B cell (primary cell): ENCODE measurements around the gene CHKA. TPM values are rescaled to one million over a fixed set of nuclear protein-coding genes. Genes with fewer than 3 reads are reported as not detected.

Experiments
- ATAC-seq: fragments of 200-7000 bp; cut with Tn5 transposase; one replicate; pipeline ENCODE4 v1.10.0; 2021; ENCODE audit warnings: low read depth, mild to moderate bottlenecking, moderate number of reproducible peaks, moderate library complexity
- CTCF ChIA-PET: fragments of 350-600 bp; sonication (Branson Sonifier 250); formaldehyde crosslinking; loops from one replicate; lab custom pipeline; 2021; ENCODE audit warnings: antibody characterized with exemption, inconsistent platforms; lab: Charles Lee
- POLR2A ChIA-PET: fragments of 350-600 bp; sonication (Branson Sonifier 250); formaldehyde crosslinking; loops from one replicate; lab custom pipeline; 2021; ENCODE audit warnings: antibody characterized with exemption; lab: Charles Lee
- DNase-seq: peaks from one replicate; pipeline ENCODE4 v3.0.0; 2013
- H2AFZ ChIP-seq: 2 replicates; pipeline ENCODE4 v1.6.1; 2012; ENCODE audit warnings: mild to moderate bottlenecking, low read depth, low read length; ENCODE audit not compliant: insufficient read depth, poor library complexity, severe bottlenecking
- H3K27ac ChIP-seq, 2 donors: 1 replicate in 1 of 2; 2 replicates in 1 of 2; pipeline ENCODE4 v1.5.1; 2012 to 2013; ENCODE audit warnings: low read length in 2 of 2, mild to moderate bottlenecking in 2 of 2, moderate library complexity in 1 of 2
- H3K27me3 ChIP-seq, 4 experiments: fragments of 200-600 bp in 1 of 4; sonication (generic) in 1 of 4; replicated peaks in 1 of 4; 1 replicate in 2 of 4; 2 replicates in 2 of 4; pipeline versions ENCODE4 v1.6.1 to v1.7.0; 2013 to 2016; ENCODE audit warnings: low read length in 3 of 4, mild to moderate bottlenecking in 2 of 4, mixed read lengths in 1 of 4, moderate library complexity in 1 of 4; ENCODE audit not compliant: insufficient read depth in 4 of 4, control insufficient read depth in 3 of 4; ENCODE audit errors: control extremely low read depth in 1 of 4
- H3K36me3 ChIP-seq, 2 experiments: replicated peaks in 1 of 2; 1 replicate in 1 of 2; 2 replicates in 1 of 2; pipeline versions ENCODE4 v1.6.1 to v1.7.1; 2013; ENCODE audit warnings: low read length in 1 of 2; ENCODE audit not compliant: insufficient read depth in 2 of 2, control insufficient read depth in 1 of 2; ENCODE audit errors: control extremely low read depth in 1 of 2, extremely low read depth in 1 of 2
- H3K4me1 ChIP-seq, 2 donors: fragments of 200-600 bp in 1 of 2; sonication (generic) in 1 of 2; 1 replicate in 1 of 2; 2 replicates in 1 of 2; pipeline versions ENCODE4 v1.5.1 to v1.6.1; 2013 to 2017; ENCODE audit warnings: low read length in 2 of 2; ENCODE audit not compliant: control insufficient read depth in 2 of 2, insufficient read depth in 2 of 2
- H3K4me2 ChIP-seq: replicated peaks from 2 replicates; pipeline ENCODE3; 2012; ENCODE audit warnings: mild to moderate bottlenecking, low read depth, low read length; ENCODE audit not compliant: poor library complexity, severe bottlenecking
- H3K4me3 ChIP-seq, 5 experiments: fragments of 200-600 bp in 1 of 5; sonication (generic) in 1 of 5; 1 replicate in 3 of 5; 2 replicates in 2 of 5; pipeline versions ENCODE4 v1.5.1 to v1.7.0; 2011 to 2016; ENCODE audit warnings: low read length in 4 of 5, mild to moderate bottlenecking in 4 of 5, low read depth in 2 of 5, control low read depth in 1 of 5, moderate library complexity in 1 of 5; ENCODE audit not compliant: insufficient read depth in 1 of 5; ENCODE audit errors: control extremely low read depth in 1 of 5, extremely low read depth in 1 of 5
- H3K79me2 ChIP-seq: fragments of 200-600 bp; sonication (generic); one replicate; pipeline ENCODE4 v1.6.0; 2016; ENCODE audit warnings: low read length; ENCODE audit not compliant: control insufficient read depth, insufficient read depth
- H3K9ac ChIP-seq: fragments of 200-600 bp; sonication (generic); 2 replicates; pipeline ENCODE4 v1.6.1; 2017; ENCODE audit warnings: mild to moderate bottlenecking, low read length, moderate library complexity
- H3K9me3 ChIP-seq, 3 donors: one replicate each; pipeline versions ENCODE4 v1.6.1 to v1.7.1; 2013; ENCODE audit warnings: low read length in 2 of 3; ENCODE audit not compliant: control insufficient read depth in 2 of 3, insufficient read depth in 1 of 3; ENCODE audit errors: control extremely low read depth in 1 of 3
- H4K20me1 ChIP-seq: 2 replicates; pipeline ENCODE4 v1.6.0; 2012; ENCODE audit warnings: mild to moderate bottlenecking, low read length; ENCODE audit not compliant: insufficient read depth, control insufficient read depth, poor library complexity, severe bottlenecking
- H3K27ac Mint-ChIP-seq: one replicate; pipeline ENCODE4 v1.8.0; 2021; ENCODE audit warnings: mixed read lengths
- H3K27me3 Mint-ChIP-seq: one replicate; pipeline ENCODE4 v1.8.0; 2021; ENCODE audit warnings: mixed read lengths
- H3K4me1 Mint-ChIP-seq: one replicate; pipeline ENCODE4 v1.8.0; 2021; ENCODE audit warnings: mixed read lengths
- H3K4me3 Mint-ChIP-seq: one replicate; pipeline ENCODE4 v1.8.0; 2021; ENCODE audit warnings: mixed read lengths
- H3K9me3 Mint-ChIP-seq: one replicate; pipeline ENCODE4 v1.8.0; 2022; ENCODE audit warnings: mixed read lengths; ENCODE audit not compliant: insufficient read depth
- EZH2 ChIP-seq: IDR thresholded peaks from 2 replicates; pipeline ENCODE4 v1.6.1; 2012; ENCODE audit warnings: borderline replicate concordance, low read depth, mild to moderate bottlenecking, moderate library complexity, low read length; ENCODE audit not compliant: insufficient read depth, poor library complexity, severe bottlenecking
- WGBS: methylation state at CpG from one replicate; pipeline ENCODE4 v1.1.5; 2013; ENCODE audit warnings: missing lambda C conversion rate; ENCODE audit not compliant: insufficient coverage; 5-methylcytosine and 5-hydroxymethylcytosine counted together
- intact Hi-C: fragments of 100-400 bp; cut with micrococcal nuclease; formaldehyde crosslinking; loops from one replicate; pipeline ENCODE4 v1.10.0; 2022
- polyA plus RNA-seq: library from polyadenylated mRNA; depleted of rRNA; stranded (reverse); fragments of >200 nt; gene quantifications from 2 replicates; pipeline ENCODE4 v1.2.3, GENCODE V29; 2012
- total RNA-seq, 2 donors: library from RNA; stranded (reverse); fragments of 120-200 nt in 1 of 2; gene quantifications; 1 replicate in 1 of 2; 2 replicates in 1 of 2; pipeline versions ENCODE4 v1.2.3 to v1.2.4, GENCODE V29; 2013 to 2022
- TF ChIP-seq, protein P1 (sequence below): fragments of 200-600 bp; IDR thresholded peaks from one replicate; pipeline ENCODE4 v1.8.0; 2022; ENCODE audit warnings: antibody characterized with exemption, mild to moderate bottlenecking

Gene CHKA
- total and polyA plus RNA-seq, 2 donors (not counting 1 experiment from before 2014, with no cell fraction given): 10.6 to 20.6 TPM

DNA sequence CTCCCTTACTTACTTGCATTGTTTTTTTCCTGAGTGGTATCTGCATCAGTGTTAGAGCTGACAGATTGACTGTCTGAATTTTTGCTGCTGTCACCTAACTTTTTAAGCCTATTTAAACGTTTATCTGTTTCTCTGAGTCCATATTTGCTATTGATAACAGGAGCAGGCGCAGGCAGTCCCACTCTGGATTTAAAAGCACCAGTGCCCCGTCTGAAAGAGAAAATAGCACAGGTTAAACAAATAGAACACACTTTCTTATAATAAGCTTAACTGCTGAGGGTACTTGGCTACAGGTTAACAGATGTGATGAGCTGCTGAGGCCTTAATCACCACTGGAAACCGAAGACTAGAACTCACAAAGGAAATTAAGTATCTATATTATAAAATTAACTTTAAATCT lies 45.8 kb upstream of the CHKA start:
- no peak for ATAC-seq
- no peak for DNase-seq

DNA sequence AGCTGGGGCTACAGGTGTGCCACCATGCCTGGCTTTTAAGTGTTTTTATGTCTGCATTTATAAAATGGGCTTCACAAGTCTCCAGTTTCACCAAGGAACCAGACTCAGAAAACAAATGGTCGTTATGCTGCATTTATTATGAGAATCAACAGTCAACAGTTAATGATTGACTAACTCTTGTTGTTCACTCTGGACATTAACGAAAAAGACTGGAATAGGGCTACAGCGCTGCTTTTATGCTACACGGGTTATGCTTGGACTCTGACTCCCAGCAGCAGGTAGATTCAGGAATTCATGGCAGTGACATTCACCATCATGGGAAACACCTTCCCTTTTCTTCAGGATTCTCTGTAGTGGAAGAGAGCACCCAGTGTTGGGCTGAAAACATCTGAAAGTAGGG lies 44.4 kb upstream of the CHKA start:
- CTCF ChIA-PET: no interaction called here
- no peak overlapping the region for H3K27ac ChIP-seq
- no peaks in the 10 kb centered on the region for H3K4me1 ChIP-seq
- Mint-ChIP-seq H3K4me1 (no peaks in the 10 kb centered on the region), H3K27me3 (no peaks in the 10 kb centered on the region), H3K4me3 (no peak overlapping the region), H3K27ac (no peak overlapping the region), H3K9me3 (no peaks in the 10 kb centered on the region)
- no peak overlapping the region for H3K4me3 ChIP-seq
- H3K27me3 ChIP-seq: no peaks in the 10 kb centered on the region
- intact Hi-C loops: no loop called here
- POLR2A ChIA-PET: no interaction called here
- no peaks in the 10 kb centered on the region for H3K79me2 ChIP-seq
- H2AFZ ChIP-seq: no peak overlapping the region
- TF ChIP-seq, protein P1, sequence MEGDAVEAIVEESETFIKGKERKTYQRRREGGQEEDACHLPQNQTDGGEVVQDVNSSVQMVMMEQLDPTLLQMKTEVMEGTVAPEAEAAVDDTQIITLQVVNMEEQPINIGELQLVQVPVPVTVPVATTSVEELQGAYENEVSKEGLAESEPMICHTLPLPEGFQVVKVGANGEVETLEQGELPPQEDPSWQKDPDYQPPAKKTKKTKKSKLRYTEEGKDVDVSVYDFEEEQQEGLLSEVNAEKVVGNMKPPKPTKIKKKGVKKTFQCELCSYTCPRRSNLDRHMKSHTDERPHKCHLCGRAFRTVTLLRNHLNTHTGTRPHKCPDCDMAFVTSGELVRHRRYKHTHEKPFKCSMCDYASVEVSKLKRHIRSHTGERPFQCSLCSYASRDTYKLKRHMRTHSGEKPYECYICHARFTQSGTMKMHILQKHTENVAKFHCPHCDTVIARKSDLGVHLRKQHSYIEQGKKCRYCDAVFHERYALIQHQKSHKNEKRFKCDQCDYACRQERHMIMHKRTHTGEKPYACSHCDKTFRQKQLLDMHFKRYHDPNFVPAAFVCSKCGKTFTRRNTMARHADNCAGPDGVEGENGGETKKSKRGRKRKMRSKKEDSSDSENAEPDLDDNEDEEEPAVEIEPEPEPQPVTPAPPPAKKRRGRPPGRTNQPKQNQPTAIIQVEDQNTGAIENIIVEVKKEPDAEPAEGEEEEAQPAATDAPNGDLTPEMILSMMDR: no peak
- no peak for TF ChIP-seq EZH2
- H4K20me1 ChIP-seq: no peaks in the 10 kb centered on the region
- DNase-seq (no peak), ATAC-seq (no peak)
- WGBS: 100% methylated on average over 4 of the region's 4 CpGs
- peaks cover 7 to 85% of the 10 kb centered on the region in 2 experiments for H3K36me3 ChIP-seq
- no peaks in the 10 kb centered on the region for H3K9me3 ChIP-seq
- H3K9ac ChIP-seq: no peak overlapping the region
- no peak overlapping the region for H3K4me2 ChIP-seq

More for the DNA sequence above, 45.8 kb upstream of the CHKA start:
- POLR2A ChIA-PET: no interaction called here
- no peak overlapping the region for H3K9ac ChIP-seq
- H3K9me3 Mint-ChIP-seq: no peaks in the 10 kb centered on the region
- no peak overlapping the region for H3K4me3 ChIP-seq
- WGBS: 100% methylated on average over 1 of the region's 4 CpGs
- H4K20me1 ChIP-seq: no peaks in the 10 kb centered on the region
- H3K27me3 Mint-ChIP-seq: no peaks in the 10 kb centered on the region
- intact Hi-C loops: no loop called here
- H3K9me3 ChIP-seq: no peaks in the 10 kb centered on the region
- no peaks in the 10 kb centered on the region for H3K27me3 ChIP-seq
- no peaks in the 10 kb centered on the region for H3K79me2 ChIP-seq
- TF ChIP-seq, protein P1: no peak
- TF ChIP-seq EZH2: no peak
- H3K27ac ChIP-seq: no peak overlapping the region
- no peak overlapping the region for H3K4me2 ChIP-seq
- H2AFZ ChIP-seq: no peak overlapping the region
- no peaks in the 10 kb centered on the region for H3K4me1 Mint-ChIP-seq
- H3K4me1 ChIP-seq: no peaks in the 10 kb centered on the region
- peaks cover 12 to 90% of the 10 kb centered on the region in 2 experiments for H3K36me3 ChIP-seq
- H3K27ac Mint-ChIP-seq: no peak overlapping the region
- H3K4me3 Mint-ChIP-seq: no peak overlapping the region
- CTCF ChIA-PET: interaction anchor here (0.7 kb wide), 1 partner anchor 37 kb away, joined by 3 read pairs; no protein-coding TSS in a partner anchor
